GM12864 (cell line): Measurements from ENCODE around the gene BZW1.

Experiments
- DNase-seq: peaks from one replicate; pipeline ENCODE4 v3.0.0-alpha.2; 2011; ENCODE audit warnings: low read depth
- H3K4me3 ChIP-seq: 2 replicates; pipeline ENCODE4 v1.5.1; 2011; ENCODE audit warnings: mild to moderate bottlenecking, low read depth, low read length, control low read depth
- CTCF ChIP-seq: IDR thresholded peaks from 2 replicates; pipeline ENCODE4 v1.5.1; 2011; ENCODE audit warnings: low read depth, mild to moderate bottlenecking, moderate library complexity, low read length, control low read depth, inconsistent platforms; ENCODE audit errors: missing control alignments

BZW1 gene

GRCh38 chr2:200873560-200873959, 61.9 kb downstream of the BZW1 start:
- no peak for TF ChIP-seq CTCF
- no peak overlapping the region for H3K4me3 ChIP-seq
- no peak for DNase-seq
